HEK293 (cell line): ENCODE data around the gene NFE2L2.

Experiments
- CTCF ChIA-PET: fragments of 350-600 bp; formaldehyde crosslinking; extraction: SDS; loops from one replicate; lab custom pipeline; 2021; ENCODE audit warnings: antibody characterized with exemption; lab: Yijun Ruan, JAX
- POLR2A ChIA-PET: fragments of 300-600 bp; formaldehyde crosslinking; extraction: SDS; loops from one replicate; lab custom pipeline; 2020; ENCODE audit warnings: antibody characterized with exemption, inconsistent platforms; lab: Yijun Ruan, JAX
- H3K27ac ChIP-seq: fragments of 200-500 bp; sonication (Bioruptor generic); 2 replicates; pipeline ENCODE4 v1.5.1; 2014; ENCODE audit warnings: low read depth, low read length, control low read depth, inconsistent platforms; ENCODE audit errors: extremely low read depth
- H3K36me3 ChIP-seq, 2 experiments: fragments of 200-500 bp in 1 of 2; sonication (Bioruptor generic) in 1 of 2; 1 replicate in 1 of 2; 2 replicates in 1 of 2; pipeline ENCODE4 v1.5.1; 2014 to 2017; ENCODE audit warnings: inconsistent platforms in 2 of 2, low read length in 2 of 2; ENCODE audit not compliant: control insufficient read depth in 2 of 2, insufficient read depth in 1 of 2
- H3K4me1 ChIP-seq: fragments of 200-500 bp; sonication (Bioruptor generic); 2 replicates; pipeline ENCODE4 v1.5.1; 2014; ENCODE audit warnings: mild to moderate bottlenecking, low read length, inconsistent platforms; ENCODE audit not compliant: control insufficient read depth, insufficient read depth
- H3K4me3 ChIP-seq: 2 replicates; pipeline ENCODE4 v1.5.1; 2011; ENCODE audit warnings: low read depth, mild to moderate bottlenecking, control low read depth, low read length, moderate library complexity
- H3K9me3 ChIP-seq: fragments of 200-500 bp; sonication (Bioruptor generic); 2 replicates; pipeline ENCODE4 v1.5.1; 2014; ENCODE audit warnings: low read depth, low read length, inconsistent platforms; ENCODE audit not compliant: control insufficient read depth, insufficient read depth
- BCL11A ChIP-seq: fragments of 450-650 bp; formaldehyde crosslinking; IDR thresholded peaks from 2 replicates; pipeline ENCODE4 v1.5.1; 2016; ENCODE audit warnings: low read depth, missing biosample characterization, missing genetic modification characterization
- BCL11B ChIP-seq: fragments of 450-650 bp; formaldehyde crosslinking; IDR thresholded peaks from 2 replicates; pipeline ENCODE4 v1.5.1; 2016; ENCODE audit warnings: low read depth, missing biosample characterization, missing genetic modification characterization
- MZF1 ChIP-seq: fragments of 450-650 bp; formaldehyde crosslinking; IDR thresholded peaks from 2 replicates; pipeline ENCODE4 v1.5.1; 2017; ENCODE audit warnings: missing biosample characterization, missing genetic modification characterization, borderline replicate concordance
- ZBTB48 ChIP-seq: fragments of 450-650 bp; formaldehyde crosslinking; IDR thresholded peaks from 2 replicates; pipeline ENCODE4 v1.5.1; 2016; ENCODE audit warnings: missing biosample characterization, missing genetic modification characterization
- ZFP69B ChIP-seq: fragments of 450-650 bp; formaldehyde crosslinking; IDR thresholded peaks from 2 replicates; pipeline ENCODE4 v1.5.1; 2016; ENCODE audit warnings: missing biosample characterization, missing genetic modification characterization
- ZNF121 ChIP-seq: fragments of 450-650 bp; formaldehyde crosslinking; IDR thresholded peaks from 2 replicates; pipeline ENCODE4 v1.5.1; 2016; ENCODE audit warnings: missing biosample characterization, missing genetic modification characterization
- ZNF184 ChIP-seq: fragments of 450-650 bp; IDR thresholded peaks from 2 replicates; pipeline ENCODE4 v1.5.1; 2018; ENCODE audit warnings: missing biosample characterization, mild to moderate bottlenecking, missing genetic modification characterization
- ZNF2 ChIP-seq: fragments of 450-650 bp; formaldehyde crosslinking; IDR thresholded peaks from 2 replicates; pipeline ENCODE4 v1.5.1; 2016; ENCODE audit warnings: missing biosample characterization, missing genetic modification characterization
- ZNF274 ChIP-seq, 2 experiments: fragments of 200-500 bp in 1 of 2; fragments of 450-650 bp in 1 of 2; sonication (Bioruptor generic) in 1 of 2; formaldehyde crosslinking in 1 of 2; IDR thresholded peaks; 2 replicates each; pipeline versions ENCODE4 v1.5.1 to v1.6.1; 2014 to 2016; ENCODE audit warnings: borderline replicate concordance in 1 of 2, inconsistent platforms in 1 of 2, low read length in 1 of 2, missing biosample characterization in 1 of 2, missing genetic modification characterization in 1 of 2
- ZNF510 ChIP-seq: fragments of 450-650 bp; formaldehyde crosslinking; IDR thresholded peaks from 2 replicates; pipeline ENCODE4 v1.5.1; 2018; ENCODE audit warnings: mild to moderate bottlenecking, missing genetic modification characterization, missing biosample characterization; ENCODE audit not compliant: insufficient replicate concordance
- ZNF777 ChIP-seq: fragments of 450-650 bp; formaldehyde crosslinking; IDR thresholded peaks from 2 replicates; pipeline ENCODE4 v1.5.1; 2017; ENCODE audit warnings: missing biosample characterization, missing genetic modification characterization, borderline replicate concordance
- ZNF830 ChIP-seq: fragments of 450-650 bp; IDR thresholded peaks from 2 replicates; pipeline ENCODE4 v1.5.0; 2018; ENCODE audit warnings: missing biosample characterization, missing genetic modification characterization, low read depth, mild to moderate bottlenecking, moderate library complexity
- ZSCAN16 ChIP-seq: fragments of 450-650 bp; formaldehyde crosslinking; IDR thresholded peaks from 2 replicates; pipeline ENCODE4 v1.5.1; 2016; ENCODE audit warnings: missing biosample characterization, missing genetic modification characterization
- TF ChIP-seq, protein P1 (sequence below): fragments of 450-650 bp; formaldehyde crosslinking; IDR thresholded peaks from 2 replicates; pipeline ENCODE4 v1.5.1; 2016; ENCODE audit warnings: missing biosample characterization, missing genetic modification characterization
- TF ChIP-seq, protein P2 (sequence below): fragments of 450-650 bp; formaldehyde crosslinking; IDR thresholded peaks from 2 replicates; pipeline ENCODE4 v1.5.1; 2016; ENCODE audit warnings: missing biosample characterization, missing genetic modification characterization
- TF ChIP-seq, protein P3 (sequence below): fragments of 450-650 bp; formaldehyde crosslinking; IDR thresholded peaks from 2 replicates; pipeline ENCODE4 v1.5.1; 2016; ENCODE audit warnings: missing biosample characterization, missing genetic modification characterization

The NFE2L2 gene

DNA sequence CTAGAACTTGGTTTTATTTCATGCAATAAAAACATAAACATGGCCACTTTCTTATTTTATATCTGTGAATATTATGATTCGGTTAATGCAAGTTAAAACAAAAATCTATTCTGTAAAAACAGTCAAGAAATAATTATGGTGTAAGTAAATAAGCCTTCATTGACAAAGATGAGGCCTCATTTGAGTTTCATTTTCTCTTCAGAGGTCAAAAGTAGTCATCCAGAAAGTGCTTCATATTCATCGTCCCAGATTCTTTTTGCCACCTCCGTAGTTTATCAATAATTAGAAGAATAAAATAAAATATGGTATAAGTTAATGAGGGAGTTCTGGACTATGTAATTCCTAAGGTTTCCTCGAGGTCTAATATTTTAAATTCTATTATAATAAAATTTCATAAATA is 71.3 kb downstream of the NFE2L2 start (continued):
- TF ChIP-seq, protein P1, sequence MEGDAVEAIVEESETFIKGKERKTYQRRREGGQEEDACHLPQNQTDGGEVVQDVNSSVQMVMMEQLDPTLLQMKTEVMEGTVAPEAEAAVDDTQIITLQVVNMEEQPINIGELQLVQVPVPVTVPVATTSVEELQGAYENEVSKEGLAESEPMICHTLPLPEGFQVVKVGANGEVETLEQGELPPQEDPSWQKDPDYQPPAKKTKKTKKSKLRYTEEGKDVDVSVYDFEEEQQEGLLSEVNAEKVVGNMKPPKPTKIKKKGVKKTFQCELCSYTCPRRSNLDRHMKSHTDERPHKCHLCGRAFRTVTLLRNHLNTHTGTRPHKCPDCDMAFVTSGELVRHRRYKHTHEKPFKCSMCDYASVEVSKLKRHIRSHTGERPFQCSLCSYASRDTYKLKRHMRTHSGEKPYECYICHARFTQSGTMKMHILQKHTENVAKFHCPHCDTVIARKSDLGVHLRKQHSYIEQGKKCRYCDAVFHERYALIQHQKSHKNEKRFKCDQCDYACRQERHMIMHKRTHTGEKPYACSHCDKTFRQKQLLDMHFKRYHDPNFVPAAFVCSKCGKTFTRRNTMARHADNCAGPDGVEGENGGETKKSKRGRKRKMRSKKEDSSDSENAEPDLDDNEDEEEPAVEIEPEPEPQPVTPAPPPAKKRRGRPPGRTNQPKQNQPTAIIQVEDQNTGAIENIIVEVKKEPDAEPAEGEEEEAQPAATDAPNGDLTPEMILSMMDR (tag by site-specific recombination) = no peak
- no peak for TF ChIP-seq ZNF830 (tag by site-specific recombination)

DNA sequence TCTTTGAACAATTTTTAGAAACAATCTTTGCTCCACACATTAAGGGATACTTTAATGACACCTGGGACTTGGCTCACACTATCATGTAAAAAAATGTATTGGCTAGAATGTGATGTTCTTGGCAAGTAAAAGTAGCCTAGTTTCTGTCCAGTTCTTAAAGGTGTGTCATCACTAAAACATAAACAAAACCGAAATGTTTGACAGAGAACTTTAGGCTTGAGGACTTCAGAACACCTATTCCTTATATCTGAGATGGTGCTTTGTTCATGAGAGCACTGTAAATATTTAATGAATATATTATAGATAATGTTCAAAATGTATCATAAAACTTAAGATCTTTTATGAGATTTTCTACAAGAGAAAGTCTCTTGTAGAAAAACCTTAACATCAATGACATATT is 71.7 kb downstream of the NFE2L2 start:
- H3K36me3 ChIP-seq = no peaks in the 10 kb centered on the region
- H3K27ac ChIP-seq = no peak overlapping the region
- ChIA-PET CTCF (no interaction called here), POLR2A (no interaction called here)
- H3K4me3 ChIP-seq = no peak overlapping the region
- H3K9me3 ChIP-seq = no peaks in the 10 kb centered on the region
- H3K4me1 ChIP-seq = no peaks in the 10 kb centered on the region
- TF ChIP-seq, protein P2, sequence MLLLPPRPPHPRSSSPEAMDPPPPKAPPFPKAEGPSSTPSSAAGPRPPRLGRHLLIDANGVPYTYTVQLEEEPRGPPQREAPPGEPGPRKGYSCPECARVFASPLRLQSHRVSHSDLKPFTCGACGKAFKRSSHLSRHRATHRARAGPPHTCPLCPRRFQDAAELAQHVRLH = no peak
- TF ChIP-seq BCL11B (tag by site-specific recombination) (no peak), MZF1 (no peak), BCL11A (no peak), ZNF777 (tag by site-specific recombination) (no peak), ZNF510 (tag by site-specific recombination) (no peak)

DNA sequence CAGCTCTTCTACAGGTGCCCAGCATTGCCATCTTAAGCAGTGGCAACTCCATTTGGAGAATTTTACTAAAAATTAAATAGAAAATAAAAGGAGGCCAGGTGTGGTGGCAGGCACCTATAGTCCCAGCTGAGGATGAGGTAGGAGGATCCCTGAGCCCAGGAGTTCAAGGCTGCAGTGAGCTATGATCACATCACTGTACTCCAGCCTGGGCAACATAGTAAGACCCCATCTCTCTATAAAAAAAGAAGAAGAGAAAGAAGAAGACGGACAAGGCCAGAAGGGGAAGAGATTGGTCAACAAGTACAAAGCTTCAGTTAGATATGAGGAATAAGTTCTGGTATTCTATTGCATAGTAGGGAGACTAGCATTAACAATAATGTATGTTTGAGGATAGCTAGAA is 73.6 kb downstream of the NFE2L2 start:
- Histone ChIP-seq H3K27ac (no peak overlapping the region), H3K4me3 (no peak overlapping the region), H3K36me3 (no peaks in the 10 kb centered on the region), H3K9me3 (no peaks in the 10 kb centered on the region), H3K4me1 (no peaks in the 10 kb centered on the region)
- ChIA-PET POLR2A (interaction anchor here (0.6 kb wide), 1 partner anchor 18 kb away, joined by 4 read pairs; no protein-coding TSS in a partner anchor), CTCF (interaction anchor here (0.8 to 1.3 kb wide), 4 partner anchors 9 to 145 kb away, joined by 3 to 6 read pairs (median 4); no protein-coding TSS in a partner anchor)
- TF ChIP-seq ZNF121 (tag by site-specific recombination) (peak; percentile 61; the same call in 1 of the 2 replicates), ZBTB48 (tag by site-specific recombination) (no peak), ZSCAN16 (tag by site-specific recombination) (no peak), ZNF184 (no peak), ZNF830 (tag by site-specific recombination) (no peak), ZNF2 (tag by site-specific recombination) (no peak)

DNA sequence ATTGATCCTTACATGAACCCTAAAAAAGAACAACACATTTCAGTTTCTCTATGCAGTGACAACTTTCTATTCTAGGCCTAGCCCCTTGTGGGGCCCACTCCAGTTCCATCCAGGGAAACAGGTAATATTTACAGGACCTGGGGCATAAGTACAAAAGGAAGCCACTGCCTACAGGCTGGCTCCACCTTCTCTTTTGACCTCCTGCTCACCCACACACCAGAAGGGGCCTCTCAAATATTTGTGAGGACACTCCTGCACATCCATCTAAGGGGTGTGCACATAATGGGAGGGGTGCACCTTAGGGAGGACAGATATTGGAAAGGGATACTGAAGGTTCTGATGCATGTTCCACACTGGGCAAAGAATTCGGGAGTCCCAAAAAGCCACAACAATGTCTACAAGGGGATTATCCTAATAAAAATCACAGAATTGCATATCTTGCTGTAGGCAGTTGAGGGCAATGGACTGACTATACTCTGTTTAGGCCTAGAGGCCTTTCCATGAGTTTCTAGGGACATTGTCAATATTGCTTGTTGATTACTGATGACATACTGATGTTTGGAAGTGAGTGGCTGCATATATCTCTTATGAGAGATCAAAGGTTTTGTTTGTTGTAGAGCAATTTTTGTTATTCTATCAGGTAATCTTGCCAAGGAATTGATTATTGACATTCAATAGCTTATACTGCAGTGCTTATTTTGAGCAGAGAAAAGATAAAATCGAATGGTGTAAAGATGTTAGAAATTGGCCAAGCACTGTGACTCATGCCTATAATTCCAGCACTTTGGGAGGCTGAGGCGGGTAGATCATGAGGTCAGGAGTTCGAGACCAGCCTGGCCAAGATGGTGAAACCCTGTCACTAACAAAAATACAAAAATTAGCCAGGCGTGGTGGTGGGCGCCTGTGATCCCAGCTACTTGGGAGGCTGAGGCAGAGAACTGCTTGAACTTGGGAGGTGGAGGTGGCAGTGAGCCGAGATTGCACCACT is 75.8 kb downstream of the NFE2L2 start:
- Histone ChIP-seq H3K27ac (no peak overlapping the region), H3K9me3 (no peaks in the 10 kb centered on the region), H3K4me3 (no peak overlapping the region), H3K36me3 (no peaks in the 10 kb centered on the region), H3K4me1 (no peaks in the 10 kb centered on the region)
- TF ChIP-seq, protein P3, sequence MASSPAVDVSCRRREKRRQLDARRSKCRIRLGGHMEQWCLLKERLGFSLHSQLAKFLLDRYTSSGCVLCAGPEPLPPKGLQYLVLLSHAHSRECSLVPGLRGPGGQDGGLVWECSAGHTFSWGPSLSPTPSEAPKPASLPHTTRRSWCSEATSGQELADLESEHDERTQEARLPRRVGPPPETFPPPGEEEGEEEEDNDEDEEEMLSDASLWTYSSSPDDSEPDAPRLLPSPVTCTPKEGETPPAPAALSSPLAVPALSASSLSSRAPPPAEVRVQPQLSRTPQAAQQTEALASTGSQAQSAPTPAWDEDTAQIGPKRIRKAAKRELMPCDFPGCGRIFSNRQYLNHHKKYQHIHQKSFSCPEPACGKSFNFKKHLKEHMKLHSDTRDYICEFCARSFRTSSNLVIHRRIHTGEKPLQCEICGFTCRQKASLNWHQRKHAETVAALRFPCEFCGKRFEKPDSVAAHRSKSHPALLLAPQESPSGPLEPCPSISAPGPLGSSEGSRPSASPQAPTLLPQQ (tag by site-specific recombination) = peak; percentile 67
- TF ChIP-seq ZFP69B (tag by site-specific recombination) = 0 out of 2 replicates have a peak, but pooled peaks have one; percentile 31
- no peak for TF ChIP-seq ZNF274 (IDR thresholded peaks at IDR 0.05; ENCODE audit: low read length)
- TF ChIP-seq ZNF274 (tag by site-specific recombination; IDR thresholded peaks at IDR 0.05; ENCODE audit: borderline replicate concordance) = no peak
- ChIA-PET POLR2A (no interaction called here), CTCF (interaction anchor here (0.6 to 1.7 kb wide), 6 partner anchors 9 to 436 kb away, joined by 3 to 7 read pairs (median 4); no protein-coding TSS in a partner anchor)
